Measurements from ENCODE around the gene PGAP3. TPM values are rescaled to one million over a fixed set of nuclear protein-coding genes. Genes with fewer than 3 reads are reported as not detected.
A peak's percentile ranks its signal among the peaks of the same experiment; 100 is the strongest.

The PGAP3 gene
- total and polyA plus RNA-seq, 7 donors, result 1.4 to 7.9 (median 4.5) TPM

GRCh38 chr17:39688475-39688835, 598 bp upstream of the PGAP3 start:
- WGBS, 3 donors, result 13 to 20% (median 17%) methylated on average over 6 of the region's 6 CpGs
- H3K4me1 ChIP-seq, result peaks cover 18% of the 10 kb centered on the region
- H3K9me3 ChIP-seq, result no peaks in the 10 kb centered on the region
- TF ChIP-seq, protein P1, sequence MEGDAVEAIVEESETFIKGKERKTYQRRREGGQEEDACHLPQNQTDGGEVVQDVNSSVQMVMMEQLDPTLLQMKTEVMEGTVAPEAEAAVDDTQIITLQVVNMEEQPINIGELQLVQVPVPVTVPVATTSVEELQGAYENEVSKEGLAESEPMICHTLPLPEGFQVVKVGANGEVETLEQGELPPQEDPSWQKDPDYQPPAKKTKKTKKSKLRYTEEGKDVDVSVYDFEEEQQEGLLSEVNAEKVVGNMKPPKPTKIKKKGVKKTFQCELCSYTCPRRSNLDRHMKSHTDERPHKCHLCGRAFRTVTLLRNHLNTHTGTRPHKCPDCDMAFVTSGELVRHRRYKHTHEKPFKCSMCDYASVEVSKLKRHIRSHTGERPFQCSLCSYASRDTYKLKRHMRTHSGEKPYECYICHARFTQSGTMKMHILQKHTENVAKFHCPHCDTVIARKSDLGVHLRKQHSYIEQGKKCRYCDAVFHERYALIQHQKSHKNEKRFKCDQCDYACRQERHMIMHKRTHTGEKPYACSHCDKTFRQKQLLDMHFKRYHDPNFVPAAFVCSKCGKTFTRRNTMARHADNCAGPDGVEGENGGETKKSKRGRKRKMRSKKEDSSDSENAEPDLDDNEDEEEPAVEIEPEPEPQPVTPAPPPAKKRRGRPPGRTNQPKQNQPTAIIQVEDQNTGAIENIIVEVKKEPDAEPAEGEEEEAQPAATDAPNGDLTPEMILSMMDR (IDR thresholded peaks at IDR 0.05), result no peak
- ATAC-seq, result peak in 1 of 4 donors; percentile 16
- H3K27ac ChIP-seq, result peak overlapping the region; percentile 96
- no peak for DNase-seq
- H3K36me3 ChIP-seq (ENCODE audit: insufficient read depth in 1 of 2, low read depth in 1 of 2), result peaks cover 0 to 28% of the 10 kb centered on the region in 2 donors
- peak overlapping the region; percentile 90 for H3K4me3 ChIP-seq
- intact Hi-C loops (cut with DNase I), result loop anchor here in 1 of 2 donors (5.0 kb wide), 1 partner anchor 39 kb away; no protein-coding TSS in a partner anchor
- H3K27me3 ChIP-seq (ENCODE audit: insufficient read depth in 3 of 3, low read length in 2 of 3), result no peaks in the 10 kb centered on the region

- peaks cover 0 to 26% of the 10 kb centered on the region in 2 donors for H3K36me3 ChIP-seq (ENCODE audit: insufficient read depth in 1 of 2, low read depth in 1 of 2)
- intact Hi-C loops (cut with DNase I), result loop anchor here in 1 of 2 donors (5.0 kb wide), 1 partner anchor 40 kb away; no protein-coding TSS in a partner anchor
- peaks cover 18% of the 10 kb centered on the region for H3K4me1 ChIP-seq
- peak overlapping the region; percentile 96 for H3K27ac ChIP-seq
- no peaks in the 10 kb centered on the region for H3K27me3 ChIP-seq (ENCODE audit: insufficient read depth in 3 of 3, low read length in 2 of 3)
- peak in 1 of 2 donors; percentile 42 for DNase-seq
- no peak for ATAC-seq
- TF ChIP-seq, protein P1 (IDR thresholded peaks at IDR 0.05), result no peak
- 36 to 48% (median 44%) methylated on average over 6 of the region's 6 CpGs for WGBS, 3 donors
- H3K9me3 ChIP-seq, result no peaks in the 10 kb centered on the region
- peak overlapping the region; percentile 90 for H3K4me3 ChIP-seq
Measured at GRCh38 chr17:39687101-39687545, 734 bp downstream of the PGAP3 start.

- no peak for ATAC-seq
- intact Hi-C loops (cut with DNase I), result loop anchor here in 1 of 2 donors (5.0 kb wide), 1 partner anchor 43 kb away; no protein-coding TSS in a partner anchor
- Histone ChIP-seq H3K27ac (no peak overlapping the region), H3K27me3 (ENCODE audit: insufficient read depth in 3 of 3, low read length in 2 of 3) (no peaks in the 10 kb centered on the region), H3K9me3 (no peaks in the 10 kb centered on the region), H3K4me1 (peaks cover 25% of the 10 kb centered on the region), H3K4me3 (no peak overlapping the region), H3K36me3 (ENCODE audit: insufficient read depth in 1 of 2, low read depth in 1 of 2) (peaks cover 2 to 22% of the 10 kb centered on the region in 2 donors)
- TF ChIP-seq, protein P1 (IDR thresholded peaks at IDR 0.05), result no peak
- peak in 1 of 2 donors; percentile 20 for DNase-seq
- WGBS, 3 donors, result 92 to 96% (median 95%) methylated on average over 12 of the region's 12 CpGs
Measured at GRCh38 chr17:39684369-39685192, 3.3 kb downstream of the PGAP3 start.

DNA sequence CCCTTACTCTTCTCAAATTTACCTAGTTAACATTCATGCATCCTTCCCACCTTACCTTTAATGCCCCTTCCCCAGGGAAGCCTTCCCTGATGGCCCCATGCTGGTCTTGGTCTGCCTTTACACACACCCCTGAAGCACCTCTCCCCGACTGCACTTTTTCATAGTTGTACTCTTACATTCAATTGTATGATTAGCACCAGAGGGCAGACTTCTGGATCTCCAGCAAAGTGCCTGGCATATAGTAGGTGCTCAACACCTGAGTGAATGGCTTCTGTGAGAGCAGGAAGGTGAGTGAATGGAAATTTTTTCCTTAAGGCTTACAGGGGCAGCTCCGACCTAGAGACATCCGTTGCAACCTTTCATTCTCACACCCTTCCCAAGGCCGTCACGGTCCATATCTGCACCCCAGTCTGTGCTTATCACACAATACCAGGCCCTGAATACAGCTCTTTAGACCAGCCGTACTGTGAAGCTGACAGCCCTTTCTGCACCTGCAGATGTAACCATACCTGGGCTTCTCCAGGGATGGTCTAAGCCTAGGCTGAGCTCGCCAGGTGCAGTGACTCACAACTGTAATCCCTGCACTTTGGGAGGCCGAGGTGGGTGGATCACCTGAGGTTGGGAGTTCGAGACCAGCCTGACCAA, 4.4 kb downstream of the PGAP3 start:
- no peak for DNase-seq
- no peak overlapping the region for H3K4me3 ChIP-seq
- intact Hi-C loops (cut with DNase I), result no loop called here

More for the DNA sequence above, 4.4 kb downstream of the PGAP3 start:
- H3K27me3 ChIP-seq (ENCODE audit: insufficient read depth in 3 of 3, low read length in 2 of 3), result no peaks in the 10 kb centered on the region
- ATAC-seq, result no peak
- no peaks in the 10 kb centered on the region for H3K9me3 ChIP-seq
- no peak overlapping the region for H3K27ac ChIP-seq
- TF ChIP-seq, protein P1 (IDR thresholded peaks at IDR 0.05), result no peak
- H3K36me3 ChIP-seq (ENCODE audit: insufficient read depth in 1 of 2, low read depth in 1 of 2), result peaks cover 2 to 22% of the 10 kb centered on the region in 2 donors
- 90 to 93% (median 92%) methylated on average over 9 of the region's 9 CpGs for WGBS, 3 donors
- H3K4me1 ChIP-seq, result peaks cover 31% of the 10 kb centered on the region

All from psoas muscle (tissue), 8 donors.